PFSK-1 (cell line): ENCODE measurements around the gene ENTHD1.

Source experiments
- POLR2AphosphoS5 ChIP-seq: IDR thresholded peaks from 2 replicates; pipeline ENCODE4 v1.6.1; 2012; ENCODE audit warnings: low read depth, mild to moderate bottlenecking, control low read depth, low read length, moderate library complexity
- TAF1 ChIP-seq: IDR thresholded peaks from 2 replicates; pipeline ENCODE4 v1.6.1; 2012; ENCODE audit warnings: low read length, control low read depth, borderline replicate concordance; ENCODE audit not compliant: insufficient read depth
- TF ChIP-seq, protein P1 (sequence below), 2 experiments: IDR thresholded peaks; 2 replicates each; pipeline versions ENCODE4 v1.6.1 to v1.8.0; 2011 to 2012; ENCODE audit warnings: low read depth in 2 of 2, low read length in 2 of 2, control low read depth in 1 of 2, inconsistent platforms in 1 of 2, mild to moderate bottlenecking in 1 of 2, moderate library complexity in 1 of 2; ENCODE audit not compliant: insufficient read depth in 1 of 2

DNA sequence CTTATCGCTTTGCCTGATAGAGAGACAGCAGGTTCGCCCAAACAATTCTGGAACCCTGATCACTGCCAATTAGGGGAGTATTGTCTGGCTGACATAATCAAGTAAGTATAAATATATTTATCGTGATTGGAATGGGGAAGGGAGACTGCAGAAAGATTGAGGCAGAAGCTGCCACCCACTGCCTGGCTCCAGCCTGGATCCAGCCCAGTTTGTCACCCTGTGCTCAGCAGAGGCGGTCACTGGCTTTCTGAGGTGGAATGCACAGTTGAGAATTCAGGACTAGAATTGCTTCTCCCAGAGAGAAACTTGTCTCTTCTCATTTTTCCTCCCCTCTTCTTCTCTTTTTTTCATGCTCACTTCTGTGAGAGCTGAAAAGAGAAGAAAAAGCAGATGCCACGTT lies 33.2 kb upstream of the ENTHD1 start:
- TF ChIP-seq POLR2AphosphoS5 (no peak), TAF1 (no peak)
- TF ChIP-seq, protein P1, sequence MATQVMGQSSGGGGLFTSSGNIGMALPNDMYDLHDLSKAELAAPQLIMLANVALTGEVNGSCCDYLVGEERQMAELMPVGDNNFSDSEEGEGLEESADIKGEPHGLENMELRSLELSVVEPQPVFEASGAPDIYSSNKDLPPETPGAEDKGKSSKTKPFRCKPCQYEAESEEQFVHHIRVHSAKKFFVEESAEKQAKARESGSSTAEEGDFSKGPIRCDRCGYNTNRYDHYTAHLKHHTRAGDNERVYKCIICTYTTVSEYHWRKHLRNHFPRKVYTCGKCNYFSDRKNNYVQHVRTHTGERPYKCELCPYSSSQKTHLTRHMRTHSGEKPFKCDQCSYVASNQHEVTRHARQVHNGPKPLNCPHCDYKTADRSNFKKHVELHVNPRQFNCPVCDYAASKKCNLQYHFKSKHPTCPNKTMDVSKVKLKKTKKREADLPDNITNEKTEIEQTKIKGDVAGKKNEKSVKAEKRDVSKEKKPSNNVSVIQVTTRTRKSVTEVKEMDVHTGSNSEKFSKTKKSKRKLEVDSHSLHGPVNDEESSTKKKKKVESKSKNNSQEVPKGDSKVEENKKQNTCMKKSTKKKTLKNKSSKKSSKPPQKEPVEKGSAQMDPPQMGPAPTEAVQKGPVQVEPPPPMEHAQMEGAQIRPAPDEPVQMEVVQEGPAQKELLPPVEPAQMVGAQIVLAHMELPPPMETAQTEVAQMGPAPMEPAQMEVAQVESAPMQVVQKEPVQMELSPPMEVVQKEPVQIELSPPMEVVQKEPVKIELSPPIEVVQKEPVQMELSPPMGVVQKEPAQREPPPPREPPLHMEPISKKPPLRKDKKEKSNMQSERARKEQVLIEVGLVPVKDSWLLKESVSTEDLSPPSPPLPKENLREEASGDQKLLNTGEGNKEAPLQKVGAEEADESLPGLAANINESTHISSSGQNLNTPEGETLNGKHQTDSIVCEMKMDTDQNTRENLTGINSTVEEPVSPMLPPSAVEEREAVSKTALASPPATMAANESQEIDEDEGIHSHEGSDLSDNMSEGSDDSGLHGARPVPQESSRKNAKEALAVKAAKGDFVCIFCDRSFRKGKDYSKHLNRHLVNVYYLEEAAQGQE (IDR thresholded peaks at IDR 0.05; ENCODE audit: insufficient read depth in 1 of 2, low read depth in 2 of 2, low read length in 2 of 2) = no peak
